Esophagus squamous epithelium (tissue), 4 donors: ENCODE data around the gene AHDC1.

ENCODE experiments used
- POLR2A ChIP-seq, 4 donors: fragments of 450-650 bp; IDR thresholded peaks; one replicate each; pipeline ENCODE4 v1.6.1; 2017; ENCODE audit warnings: antibody characterized with exemption in 4 of 4, mild to moderate bottlenecking in 4 of 4, moderate library complexity in 3 of 4
- TF ChIP-seq, protein P1 (sequence below), 6 experiments: fragments of 450-650 bp in 4 of 6; fragments of 200-600 bp in 2 of 6; sonication (generic) in 2 of 6; IDR thresholded peaks; one replicate each; pipeline ENCODE4 v1.5.1; 2016 to 2019; ENCODE audit warnings: antibody characterized with exemption in 6 of 6, mild to moderate bottlenecking in 4 of 6, moderate library complexity in 4 of 6

DNA sequence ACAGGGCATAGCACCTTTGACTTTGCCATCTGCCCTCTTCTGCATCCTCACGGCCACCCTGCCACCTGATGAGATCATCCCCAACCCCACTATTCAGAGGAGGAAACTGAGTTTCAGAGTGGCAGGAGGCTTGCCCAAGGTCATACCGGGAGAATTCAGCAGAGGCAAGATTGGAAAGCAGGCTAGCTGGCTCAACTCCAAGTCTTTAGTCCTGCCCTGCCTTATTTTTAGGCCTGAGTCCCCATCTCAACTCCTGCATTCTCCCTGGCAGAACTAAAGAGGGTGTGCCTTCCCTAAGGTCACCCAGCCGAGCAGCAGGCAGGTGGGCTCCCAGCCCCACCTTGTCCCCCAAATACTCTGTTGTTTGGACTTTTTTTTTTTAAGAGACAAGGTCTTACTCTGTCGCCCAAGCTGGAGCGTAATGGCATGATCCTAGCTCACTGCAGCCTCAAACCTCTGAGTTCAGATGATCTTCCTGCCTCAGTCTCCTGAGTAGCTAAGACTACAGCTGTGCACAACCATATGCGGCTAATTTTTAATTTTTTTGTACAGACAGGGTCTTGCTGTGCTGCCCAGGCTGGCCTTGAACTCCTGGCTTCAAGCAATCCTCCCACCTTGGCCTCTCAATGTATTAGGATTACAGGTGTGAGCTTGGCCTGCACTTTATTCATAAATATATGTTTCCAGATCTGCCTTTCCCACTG lies 44.8 kb upstream of the AHDC1 start:
- TF ChIP-seq, protein P1, sequence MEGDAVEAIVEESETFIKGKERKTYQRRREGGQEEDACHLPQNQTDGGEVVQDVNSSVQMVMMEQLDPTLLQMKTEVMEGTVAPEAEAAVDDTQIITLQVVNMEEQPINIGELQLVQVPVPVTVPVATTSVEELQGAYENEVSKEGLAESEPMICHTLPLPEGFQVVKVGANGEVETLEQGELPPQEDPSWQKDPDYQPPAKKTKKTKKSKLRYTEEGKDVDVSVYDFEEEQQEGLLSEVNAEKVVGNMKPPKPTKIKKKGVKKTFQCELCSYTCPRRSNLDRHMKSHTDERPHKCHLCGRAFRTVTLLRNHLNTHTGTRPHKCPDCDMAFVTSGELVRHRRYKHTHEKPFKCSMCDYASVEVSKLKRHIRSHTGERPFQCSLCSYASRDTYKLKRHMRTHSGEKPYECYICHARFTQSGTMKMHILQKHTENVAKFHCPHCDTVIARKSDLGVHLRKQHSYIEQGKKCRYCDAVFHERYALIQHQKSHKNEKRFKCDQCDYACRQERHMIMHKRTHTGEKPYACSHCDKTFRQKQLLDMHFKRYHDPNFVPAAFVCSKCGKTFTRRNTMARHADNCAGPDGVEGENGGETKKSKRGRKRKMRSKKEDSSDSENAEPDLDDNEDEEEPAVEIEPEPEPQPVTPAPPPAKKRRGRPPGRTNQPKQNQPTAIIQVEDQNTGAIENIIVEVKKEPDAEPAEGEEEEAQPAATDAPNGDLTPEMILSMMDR (IDR thresholded peaks at IDR 0.05) = no peak
- TF ChIP-seq POLR2A (IDR thresholded peaks at IDR 0.05) = no peak
